HT1080 (cell line): Measurements from ENCODE around the gene HSD17B7. TPM values are rescaled to one million over a fixed set of nuclear protein-coding genes. Genes with fewer than 3 reads are reported as not detected.

Source experiments
- DNase-seq: peaks from one replicate; pipeline ENCODE4 v3.0.0-alpha.2; 2015; ENCODE audit warnings: low read depth
- small RNA-seq: library from RNA; depleted of rRNA; stranded (forward); fragments of <200 nt; gene quantifications from one replicate; pipeline ENCODE3, GENCODE V24; 2014
- total RNA-seq: library from RNA; depleted of rRNA; stranded (reverse); fragments of >200 nt; shearing (Covaris generic); gene quantifications from 2 replicates; pipeline ENCODE4 v1.2.3, GENCODE V29; 2014; rRNA removed

HSD17B7 gene
- total RNA-seq, 1 experiment from 2014 or later: 24.5 TPM

GRCh38 chr1:162855461-162856150, 65.1 kb downstream of the HSD17B7 start:
- DNase-seq: peak; percentile 63

GRCh38 chr1:162856260-162856659, 65.8 kb downstream of the HSD17B7 start:
- DNase-seq: peak; percentile 96

DNA sequence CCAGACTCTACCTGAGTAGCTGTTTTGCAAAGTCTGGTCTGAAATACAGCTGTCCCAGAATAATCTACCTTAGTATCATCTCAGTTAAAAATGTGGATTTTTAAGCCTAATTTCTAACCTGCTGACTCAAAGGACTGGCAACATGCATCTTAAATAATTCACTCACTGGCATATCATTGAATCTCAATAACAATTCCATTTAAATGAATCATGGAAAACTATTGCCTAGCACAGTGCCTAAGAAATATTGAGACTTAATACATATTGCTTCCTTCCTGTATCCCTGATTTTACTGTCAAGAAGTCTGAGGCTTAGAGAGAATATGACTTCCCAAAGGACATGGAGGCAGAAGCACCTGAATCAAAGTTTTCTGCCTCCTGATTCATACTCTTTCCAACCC, 67.3 kb downstream of the HSD17B7 start:
- peak; percentile 48 for DNase-seq

- no peak for DNase-seq
These were observed 68.7 kb downstream of the HSD17B7 start for GRCh38 chr1:162859191-162859590.

GRCh38 chr1:162861101-162861500, 70.6 kb downstream of the HSD17B7 start, which contains the start of gene CCDC190:
Gene CCDC190, minus strand, starts transcription at chr1:162861175. Its CDS starts 1,529 bp downstream, at chr1:162859646.
- DNase-seq: no peak

DNA sequence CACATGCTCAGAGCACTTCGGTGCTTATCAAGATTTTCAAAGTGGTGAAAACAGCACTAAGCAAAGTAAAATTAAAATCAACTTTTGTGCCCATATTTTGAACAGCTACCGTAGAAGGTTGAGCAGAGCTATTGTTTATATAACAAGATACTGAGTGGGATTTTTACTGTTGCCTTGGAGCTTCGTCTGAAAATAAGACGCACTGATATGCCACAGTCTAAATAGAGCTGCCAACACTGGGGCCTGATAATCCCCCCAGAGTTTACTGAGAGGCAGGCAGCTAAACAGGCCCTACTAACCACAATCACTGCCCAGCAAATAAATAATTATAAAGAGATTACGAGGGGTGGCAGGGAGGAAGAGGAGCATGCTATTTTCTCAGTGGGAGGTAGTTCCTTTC, 71.1 kb downstream of the HSD17B7 start:
- DNase-seq: no peak

Small RNA genes within 50 kb of the gene (small RNA-seq; reads per million reads assigned to genes)
- gene RN7SL861P: not detected

Other genes with a start within 250 kb of the HSD17B7 start
- 233 and 246 TPM in 2 replicates for gene UAP1, start 229.0 kb upstream of the HSD17B7 start, total RNA-seq
- 29.0 and 34.4 TPM in 2 replicates for gene DDR2, start 158.2 kb upstream of the HSD17B7 start, total RNA-seq
- gene CCDC190, start 70.5 kb downstream of the HSD17B7 start, total RNA-seq: 0.19 TPM in 1 of 2 replicates, not detected in the other